NCI-H2227 treated with DMSO at 0.1 percent for 48 hours (cell line): ENCODE measurements around the gene LIPH.
A peak's percentile ranks its signal among the peaks of the same experiment; 100 is the strongest.

Experiments used
- DNase-seq: peaks from one replicate; lab custom pipeline; 2025; lab: John Stamatoyannopoulos, UW

LIPH gene

GRCh38 chr3:185539934-185540333, 12.5 kb downstream of the LIPH start:
- DNase-seq, result no peak

DNA sequence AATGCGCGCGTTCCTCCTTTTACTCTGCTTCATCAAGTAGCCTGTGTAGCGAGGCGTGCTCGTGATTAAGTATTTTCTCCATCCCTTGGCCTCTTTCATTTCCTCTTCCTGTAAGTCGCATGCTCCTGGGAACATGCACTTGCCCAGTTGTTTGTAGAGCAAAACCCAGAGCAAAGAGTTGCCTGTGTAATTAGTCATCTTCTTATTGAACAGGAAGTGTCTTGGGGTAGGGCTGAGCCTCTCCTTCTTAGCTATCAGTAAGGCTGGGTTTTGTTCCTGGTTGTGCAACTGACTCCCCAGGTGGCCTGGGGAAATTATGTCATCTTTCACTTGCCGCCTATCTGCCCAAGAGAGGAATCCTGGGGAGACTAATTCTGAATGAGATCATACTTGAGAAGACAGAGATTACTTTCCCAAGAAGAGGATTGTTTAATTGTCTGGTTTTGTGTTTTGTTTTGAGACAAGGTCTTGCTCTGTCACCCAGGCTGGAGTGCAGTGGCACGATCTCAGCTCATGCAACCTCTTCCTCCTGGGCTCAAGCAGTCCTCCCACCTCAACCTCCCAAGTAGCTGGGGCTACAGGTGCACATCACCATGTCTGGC, 14.9 kb downstream of the LIPH start:
- no peak for DNase-seq

DNA sequence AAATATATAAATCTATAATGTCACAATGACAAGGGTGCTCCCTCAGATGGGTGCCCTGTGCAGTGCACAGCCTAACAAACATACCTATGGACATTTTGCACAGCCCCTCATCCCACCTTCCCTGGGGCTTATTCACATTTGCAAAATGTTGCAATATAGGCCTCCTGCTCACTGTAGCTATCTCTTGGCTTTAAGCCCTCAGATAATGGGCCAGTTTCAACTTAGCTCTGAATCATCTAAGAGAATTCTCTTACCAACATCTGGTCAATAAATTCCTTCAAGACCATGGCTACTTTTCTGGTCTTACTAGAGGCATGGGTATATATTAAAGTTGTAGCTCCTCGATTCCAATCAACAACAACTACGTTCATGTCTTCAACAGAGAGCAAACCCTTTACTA, 17.9 kb downstream of the LIPH start:
- DNase-seq, result no peak

DNA sequence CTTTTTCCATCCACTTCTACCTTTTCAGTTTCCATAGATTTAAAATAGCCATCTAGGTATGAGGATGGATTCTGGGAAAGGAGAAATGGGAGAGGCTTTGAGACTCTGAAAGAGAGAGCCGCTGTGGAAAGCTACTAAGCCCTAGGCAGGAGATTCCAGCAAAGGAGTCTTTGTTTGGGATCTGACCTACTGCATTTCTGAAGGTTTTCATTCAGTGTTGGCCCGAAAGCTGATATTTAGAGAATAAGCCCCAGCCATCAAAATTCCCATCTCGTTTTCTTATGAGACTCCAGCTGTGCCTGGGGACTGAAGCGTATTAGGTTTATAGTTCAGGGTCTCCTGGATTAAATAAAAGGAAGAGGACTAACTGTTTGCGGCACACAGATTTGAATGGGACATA, 19.5 kb downstream of the LIPH start:
- no peak for DNase-seq

DNA sequence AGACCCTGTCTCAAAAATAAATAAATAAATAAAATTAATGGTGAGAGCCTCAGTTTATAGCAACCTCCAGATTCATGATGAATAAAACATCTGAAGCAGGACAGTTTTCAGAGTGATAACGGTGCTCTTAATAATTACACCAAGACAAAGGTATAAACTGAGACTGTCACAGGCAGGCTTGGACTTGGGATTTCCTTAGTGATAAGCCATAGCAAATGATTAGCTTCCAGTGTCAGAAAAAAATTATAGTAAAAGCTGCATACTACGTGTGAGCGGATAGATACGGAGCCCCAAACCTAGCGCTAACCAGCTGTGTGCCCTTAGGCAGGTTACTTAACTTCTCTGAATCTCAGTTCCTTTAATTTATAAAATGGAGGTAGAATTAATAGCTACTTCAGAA, 21.5 kb downstream of the LIPH start:
- DNase-seq, result no peak

GRCh38 chr3:185528532-185528931, 23.9 kb downstream of the LIPH start:
- DNase-seq, result no peak

DNA sequence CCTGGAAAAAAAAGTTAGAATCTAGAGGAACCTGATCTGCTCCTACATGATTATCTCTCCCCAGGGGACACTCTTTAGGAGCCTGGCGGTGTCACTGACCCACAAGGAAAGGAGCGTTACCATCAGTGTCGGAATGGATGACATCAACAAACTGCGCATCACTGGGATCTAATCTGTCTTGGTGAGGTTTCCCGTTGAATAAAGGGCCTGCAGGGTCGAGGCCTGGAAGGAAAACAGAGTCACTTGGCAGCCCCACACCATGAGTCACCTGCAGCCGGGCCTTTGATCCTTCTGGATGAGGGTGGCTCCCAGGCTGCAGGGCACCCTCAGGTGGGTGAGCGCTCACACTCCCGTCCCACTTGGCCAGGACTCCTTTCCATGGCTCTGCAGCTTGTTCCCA, 25.0 kb downstream of the LIPH start:
- DNase-seq, result no peak

GRCh38 chr3:185526349-185526951, 25.9 kb downstream of the LIPH start:
- no peak for DNase-seq

- no peak for DNase-seq
These were observed 30.8 kb downstream of the LIPH start for GRCh38 chr3:185521349-185522138.

- no peak for DNase-seq
These were observed 33.4 kb downstream of the LIPH start for GRCh38 chr3:185519021-185519420.

GRCh38 chr3:185517387-185518130, 34.8 kb downstream of the LIPH start:
- DNase-seq, result no peak

DNA sequence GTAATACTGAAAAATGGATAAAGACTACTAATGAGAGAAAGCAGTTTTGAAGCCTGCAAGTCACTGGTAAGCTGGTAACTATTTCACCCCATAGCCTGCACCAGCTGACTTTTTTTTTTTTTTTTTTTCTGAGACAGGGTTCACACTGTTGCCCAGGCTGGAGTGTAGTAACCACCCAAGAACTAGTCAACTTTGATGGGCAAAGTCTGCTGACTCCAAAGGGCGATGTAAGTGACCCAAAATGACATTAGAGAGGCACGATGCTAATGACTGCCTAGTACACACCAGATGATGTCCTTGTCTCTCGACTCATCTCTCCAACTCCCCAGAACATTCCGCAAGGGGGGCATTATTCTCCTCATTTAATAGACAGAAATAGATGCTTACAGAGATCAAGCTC, 40.7 kb downstream of the LIPH start:
- no peak for DNase-seq

GRCh38 chr3:185508335-185508991, 43.9 kb downstream of the LIPH start:
- DNase-seq, result peak; percentile 26

DNA sequence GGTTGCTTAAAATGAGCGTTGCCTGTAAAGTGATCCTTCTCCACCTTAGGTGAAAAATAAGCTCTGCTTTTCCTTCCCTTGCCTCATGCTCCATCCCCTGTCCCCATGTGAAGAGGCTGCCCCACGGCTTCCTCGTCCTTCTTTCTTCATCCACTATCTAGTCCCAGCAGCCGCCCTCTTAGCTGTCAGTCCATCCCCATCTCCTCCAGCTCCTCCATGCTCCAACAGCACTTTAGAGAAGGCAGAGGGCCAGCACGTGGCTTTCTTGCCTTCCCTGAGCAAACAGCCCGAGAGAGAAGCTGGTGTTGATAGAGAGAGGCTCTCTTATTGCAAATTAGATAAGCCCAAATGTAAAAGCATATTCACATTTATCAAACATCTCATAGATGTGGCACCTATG, 44.5 kb downstream of the LIPH start:
- DNase-seq, result no peak

- DNase-seq, result no peak
These were observed 47.8 kb downstream of the LIPH start for GRCh38 chr3:185504636-185505035.

- no peak for DNase-seq
These were observed 48.9 kb downstream of the LIPH start for GRCh38 chr3:185503521-185503920.

GRCh38 chr3:185502987-185503386, 49.4 kb downstream of the LIPH start:
- DNase-seq, result no peak

- peak; percentile 94 for DNase-seq
These were observed 53.6 kb downstream of the LIPH start, which contains the start of gene TMEM41A for GRCh38 chr3:185498503-185499396. Gene TMEM41A (minus strand): TSS chr3:185499035. CDS start chr3:185498961, 74 bp downstream.

GRCh38 chr3:185490241-185490640, 62.1 kb downstream of the LIPH start:
- DNase-seq, result no peak

- no peak for DNase-seq
These were observed 62.9 kb downstream of the LIPH start for GRCh38 chr3:185489462-185489861.

GRCh38 chr3:185488465-185488864, 63.9 kb downstream of the LIPH start:
- no peak for DNase-seq
